Dermis blood vessel endothelial cell (primary cell): ENCODE data around the gene HS6ST3. TPM values are rescaled to one million over a fixed set of nuclear protein-coding genes. Genes with fewer than 3 reads are reported as not detected.
"Not testable (repeated sequence)": the region's sequence is repeated elsewhere in the genome, so short reads cannot be mapped to it uniquely, and the experiment has no call there.

Source experiments
- DNase-seq: peaks from one replicate; pipeline ENCODE4 v3.0.0; 2010
- total RNA-seq: library from RNA; depleted of rRNA; stranded (reverse); fragments of >200 nt; gene quantifications from 2 replicates; pipeline ENCODE4 v1.2.3, GENCODE V29; 2014

HS6ST3 gene
- total RNA-seq, result under 0.01 TPM in 1 of 2 replicates, not detected in the other

DNA sequence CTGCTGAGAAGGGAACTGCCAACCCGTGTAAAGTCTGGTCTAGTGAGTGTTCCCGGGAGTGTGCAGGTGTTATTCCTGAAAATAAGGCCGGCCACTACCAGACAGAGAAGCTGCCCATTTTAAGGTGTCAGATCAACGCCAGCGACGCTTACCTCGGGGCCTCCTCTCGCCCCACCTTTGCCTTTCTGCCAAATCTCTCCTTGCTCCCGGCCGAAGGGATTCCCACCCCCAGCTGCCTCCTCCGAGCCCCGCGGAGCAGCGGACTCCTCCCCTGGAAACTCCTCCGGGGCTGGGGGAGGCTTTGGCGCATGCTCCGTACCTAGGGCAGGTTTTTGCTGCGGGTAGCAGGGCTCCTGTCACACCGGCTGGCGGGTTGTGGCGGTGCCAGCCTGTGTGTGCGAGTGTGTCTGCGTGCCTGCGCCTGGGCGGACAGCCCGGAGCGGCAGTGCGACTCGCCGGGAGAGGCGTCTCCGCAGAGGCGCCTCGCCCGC is at the start of gene HS6ST3:
Gene HS6ST3 (plus strand): TSS at position 359 of the 491 bp plus-strand sequence.
- peak; percentile 26 for DNase-seq

DNA sequence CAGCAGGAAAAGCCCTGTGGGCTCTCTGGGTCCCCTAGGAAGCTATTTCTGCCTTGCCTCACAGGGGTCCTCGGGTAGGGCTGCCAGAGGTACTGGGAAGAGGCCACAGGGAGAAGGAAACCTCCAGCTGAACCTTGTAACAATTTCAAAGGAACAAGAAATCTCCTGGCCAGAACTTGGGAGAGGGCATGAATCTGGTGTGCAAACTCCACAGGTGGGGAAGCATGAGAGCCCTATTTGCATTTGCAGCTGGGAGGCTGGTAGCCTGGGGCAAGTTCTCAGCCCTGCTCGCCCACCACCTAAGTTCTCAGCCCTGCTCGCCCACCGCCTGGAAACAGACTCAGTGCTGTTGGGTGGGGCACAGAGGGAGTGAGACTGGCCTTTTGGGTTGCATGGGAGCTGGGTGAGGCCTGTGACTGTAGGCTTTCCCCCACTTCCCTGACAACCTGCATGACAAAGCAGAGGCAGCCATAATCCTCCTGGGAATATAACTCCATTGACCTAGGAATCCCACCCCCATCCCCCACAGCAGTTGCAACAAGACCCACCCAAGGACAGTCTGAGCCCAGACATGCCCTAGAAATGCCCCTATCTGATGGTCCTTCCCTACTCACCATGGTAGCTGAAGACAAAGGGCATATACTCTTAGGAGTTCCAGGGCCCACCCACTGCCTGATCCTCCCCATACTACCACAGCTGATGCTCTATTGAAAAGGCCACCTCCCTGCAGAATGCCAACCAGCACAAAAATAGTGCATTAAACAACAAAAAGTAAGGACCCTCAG is 48.4 kb upstream of the HS6ST3 start:
- DNase-seq, result no peak

GRCh38 chr13:96044238-96044637 is 45.7 kb upstream of the HS6ST3 start:
- no peak for DNase-seq

- DNase-seq, result not testable (repeated sequence)
Observed at GRCh38 chr13:96046449-96047126, 43.3 kb upstream of the HS6ST3 start.

GRCh38 chr13:96050955-96051354 is 39.0 kb upstream of the HS6ST3 start:
- not testable (repeated sequence) for DNase-seq

DNA sequence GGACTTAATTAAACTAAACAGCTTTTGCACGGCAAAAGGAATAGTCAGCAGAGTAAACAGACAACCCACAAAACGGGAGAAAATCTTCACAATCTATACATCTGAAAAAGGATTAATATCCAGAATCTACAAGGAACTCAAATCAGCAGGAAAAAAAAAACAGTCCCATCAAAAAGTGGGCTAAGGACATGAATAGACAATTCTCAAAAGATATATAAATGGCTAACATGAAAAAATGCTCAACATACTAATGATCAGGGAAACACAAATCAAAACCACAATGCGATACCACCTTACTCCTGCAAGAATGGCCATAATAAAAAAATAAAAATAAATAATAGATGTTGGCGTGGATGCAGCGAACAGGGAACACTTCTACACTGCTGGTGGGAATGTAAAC is 38.4 kb upstream of the HS6ST3 start:
- DNase-seq, result not testable (repeated sequence)

DNA sequence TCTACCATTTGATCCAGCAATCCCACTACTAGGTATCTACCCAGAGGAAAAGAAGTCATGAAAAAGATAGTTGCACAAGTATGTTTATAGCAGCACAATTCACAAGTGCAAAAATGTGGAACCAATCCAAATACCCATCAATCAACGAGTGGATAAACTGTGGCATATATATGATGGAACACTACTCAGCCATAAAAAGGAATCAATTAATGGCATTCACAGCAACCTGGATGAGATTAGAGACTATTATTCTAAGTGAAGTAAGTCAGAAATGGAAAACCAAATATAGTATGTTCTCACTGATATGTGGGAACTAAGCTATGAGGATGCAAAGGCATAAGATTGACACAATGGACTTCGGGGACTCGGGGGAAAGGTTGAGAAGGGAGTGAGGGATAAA is 38.0 kb upstream of the HS6ST3 start:
- not testable (repeated sequence) for DNase-seq

DNA sequence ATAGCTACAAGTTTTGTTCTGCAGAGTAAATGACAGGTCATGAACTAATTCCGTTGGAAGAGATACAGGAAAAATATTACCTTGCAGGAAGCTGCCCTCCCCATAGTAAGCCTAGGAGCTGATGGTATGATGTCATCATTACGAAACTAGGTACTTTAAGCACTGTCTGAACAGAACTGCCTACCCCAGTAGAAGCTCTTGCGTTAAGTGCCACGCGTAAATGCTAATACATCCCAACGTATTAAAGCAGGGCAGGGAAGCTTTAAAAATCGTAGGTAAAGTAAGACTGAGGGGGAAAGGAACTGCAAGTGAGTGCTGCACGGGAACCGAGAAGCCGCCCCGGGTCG is 37.3 kb upstream of the HS6ST3 start:
- DNase-seq, result peak; percentile 58

DNA sequence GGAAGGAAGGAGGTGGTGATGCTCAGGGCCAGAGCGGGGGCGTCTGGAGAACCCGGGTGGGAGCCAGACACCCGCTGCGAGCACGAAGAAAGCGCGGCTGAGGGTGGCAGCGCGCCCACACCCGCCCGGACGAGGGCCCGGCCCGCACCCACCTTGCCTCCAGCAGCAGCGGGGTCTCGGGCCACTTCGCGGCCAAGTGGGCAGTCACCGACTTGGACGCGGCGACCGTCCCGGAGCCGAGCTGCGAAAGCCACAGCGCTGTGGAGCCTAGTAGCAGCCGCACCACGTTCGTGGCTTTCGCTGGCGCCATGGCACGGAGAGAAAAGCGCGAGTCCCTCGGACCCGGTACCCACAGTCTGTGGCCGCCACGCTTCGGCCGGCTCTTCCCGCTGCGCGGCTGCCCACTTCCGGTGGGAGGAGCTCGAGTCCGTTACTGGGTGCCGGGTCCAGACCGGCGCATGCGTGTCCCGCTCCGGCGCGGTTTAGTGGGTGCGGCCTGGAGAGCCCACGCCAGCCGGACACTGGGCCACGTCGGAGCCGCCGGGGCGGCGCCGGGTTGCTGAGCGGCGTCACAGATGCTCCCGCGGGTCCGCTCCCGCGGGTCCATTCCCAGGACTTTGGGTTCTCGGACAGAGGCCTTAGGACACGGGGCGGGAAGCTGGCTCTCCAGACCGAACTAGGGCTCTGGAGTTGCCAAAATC is 36.8 kb upstream of the HS6ST3 start, which contains the start of gene UGGT2:
Gene UGGT2 (minus strand): TSS at position 399 of the 701 bp plus-strand sequence. CDS start 89 bp downstream, at position 310.
- DNase-seq, result peak; percentile 94

- DNase-seq, result no peak
Observed at GRCh38 chr13:96065849-96066248, 24.1 kb upstream of the HS6ST3 start.

GRCh38 chr13:96068729-96069128 is 21.2 kb upstream of the HS6ST3 start:
- DNase-seq, result no peak

DNA sequence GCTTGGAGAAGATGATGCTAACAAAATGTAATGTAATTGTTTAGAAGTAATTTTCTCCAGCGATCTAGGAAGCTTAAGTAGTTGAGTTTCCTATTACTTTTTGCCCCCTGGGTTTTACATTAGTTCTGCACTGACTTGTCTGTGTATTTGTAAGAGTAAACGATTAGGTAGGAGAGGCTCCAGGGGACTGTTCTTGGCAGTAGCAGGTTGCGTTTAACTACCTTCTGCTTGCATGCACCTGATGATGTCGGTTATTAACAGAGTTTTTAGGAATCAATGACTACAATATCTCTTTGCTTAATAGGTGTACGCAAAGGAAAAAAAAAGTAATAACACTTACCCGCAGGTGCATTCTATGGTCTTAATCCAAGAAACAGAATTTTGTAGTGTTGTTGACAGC is 18.4 kb upstream of the HS6ST3 start:
- DNase-seq, result no peak

DNA sequence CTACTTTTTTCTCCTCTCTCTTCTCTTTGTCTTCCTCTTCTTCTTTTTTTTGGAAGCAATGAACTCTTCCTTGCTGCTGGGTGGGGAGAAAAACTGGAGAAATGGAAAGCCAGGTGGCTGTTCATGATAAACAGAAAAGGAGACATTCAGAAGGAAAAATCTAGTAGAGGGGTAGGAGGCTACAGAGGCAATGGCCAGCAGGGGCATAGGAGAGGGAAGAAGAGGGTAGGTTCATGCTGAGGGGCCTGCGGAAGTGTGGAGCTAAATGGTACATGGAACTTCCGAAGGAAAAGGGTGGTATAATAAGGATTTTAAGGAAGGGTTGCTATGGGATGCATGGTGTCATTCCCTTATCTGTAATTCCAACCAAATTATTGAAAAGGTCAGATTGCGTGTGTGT is 17.5 kb upstream of the HS6ST3 start:
- DNase-seq, result no peak

GRCh38 chr13:96075953-96076543 is 13.9 kb upstream of the HS6ST3 start:
- peak; percentile 54 for DNase-seq

- no peak for DNase-seq
Observed at GRCh38 chr13:96080676-96081075, 9.2 kb upstream of the HS6ST3 start.

DNA sequence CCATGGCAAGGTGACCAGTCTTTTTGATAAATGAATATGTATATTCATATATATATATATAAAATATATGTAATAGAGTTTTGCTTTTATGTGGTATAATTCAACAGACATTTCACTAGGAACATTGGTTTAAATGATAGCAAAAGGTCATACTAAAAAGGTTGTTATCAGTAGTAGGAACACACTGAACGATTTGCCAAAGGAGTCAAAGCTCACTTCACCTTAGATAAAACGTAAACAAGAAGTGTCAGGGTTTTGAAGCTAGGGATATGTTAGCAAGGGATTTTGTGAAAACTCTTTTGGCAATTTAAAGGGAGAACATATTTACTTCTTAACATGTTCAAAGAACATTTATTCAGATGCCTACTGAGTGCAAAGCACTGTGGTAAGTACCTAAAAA is 8.0 kb upstream of the HS6ST3 start:
- DNase-seq, result no peak

DNA sequence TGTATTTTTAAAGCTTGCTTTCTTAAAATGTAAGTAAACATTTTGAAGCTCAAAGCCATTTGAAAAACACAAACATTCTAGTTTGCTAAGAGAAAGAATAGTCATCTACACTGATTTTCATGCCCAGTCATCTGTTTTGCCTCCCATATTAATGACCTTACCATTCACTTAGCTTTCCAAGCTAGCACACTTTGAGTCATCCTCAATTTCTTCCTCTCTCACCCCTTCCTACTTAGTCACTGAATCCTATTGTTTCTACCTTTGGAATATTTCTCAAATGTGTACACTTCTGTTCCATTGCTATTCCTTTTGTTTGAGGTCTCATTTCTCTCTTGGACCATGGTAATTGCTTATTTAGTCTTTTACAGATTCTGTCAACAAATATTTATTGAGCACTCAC is 7.3 kb upstream of the HS6ST3 start:
- no peak for DNase-seq

- no peak for DNase-seq
Observed at GRCh38 chr13:96086736-96087135, 3.2 kb upstream of the HS6ST3 start.

- DNase-seq, result no peak
Observed at GRCh38 chr13:96089139-96089538, 768 bp upstream of the HS6ST3 start.

DNA sequence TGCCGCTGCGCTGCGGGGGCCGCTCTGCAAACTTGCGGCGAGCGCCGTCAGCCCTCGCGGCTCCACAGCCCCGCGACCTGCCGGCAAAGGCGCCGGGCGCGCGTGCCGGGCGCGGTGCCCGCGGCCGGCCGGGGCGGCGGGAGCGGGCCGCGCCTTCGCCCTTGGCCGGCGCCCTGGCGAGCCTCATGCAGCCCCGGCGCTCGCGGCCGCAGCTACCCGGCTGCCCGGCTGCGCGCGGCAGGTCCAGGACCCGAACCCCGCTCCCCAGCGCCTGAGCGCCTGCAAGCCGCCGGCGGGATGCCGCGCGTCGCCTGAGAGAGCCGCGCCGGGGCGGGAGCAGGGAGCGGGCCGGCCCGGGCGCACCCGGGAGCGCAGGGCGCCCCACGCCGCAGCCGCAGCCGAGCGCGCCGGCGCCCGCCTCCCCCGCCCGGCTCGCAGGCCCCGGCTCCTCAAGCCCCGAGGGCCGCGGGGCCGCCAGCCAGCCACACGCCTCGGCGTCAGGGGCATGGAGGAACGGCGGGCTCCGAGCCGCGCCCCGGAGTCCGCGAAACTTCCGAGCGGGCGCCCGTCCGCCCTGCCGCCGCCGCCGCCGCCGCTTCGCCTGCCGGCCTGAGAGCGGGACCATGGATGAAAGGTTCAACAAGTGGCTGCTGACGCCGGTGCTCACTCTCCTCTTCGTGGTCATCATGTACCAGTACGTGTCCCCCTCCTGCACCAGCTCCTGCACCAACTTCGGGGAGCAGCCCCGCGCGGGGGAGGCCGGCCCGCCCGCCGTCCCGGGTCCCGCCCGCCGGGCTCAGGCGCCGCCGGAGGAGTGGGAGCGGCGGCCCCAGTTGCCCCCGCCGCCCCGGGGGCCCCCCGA is 564 bp downstream of the HS6ST3 start:
- peak; percentile 28 for DNase-seq

- DNase-seq, result peak; percentile 16
Observed at GRCh38 chr13:96091164-96092117, 1.5 kb downstream of the HS6ST3 start.
